Measurements from ENCODE around the gene CCNDBP1.
A peak's percentile ranks its signal among the peaks of the same experiment; 100 is the strongest.

The CCNDBP1 gene

GRCh38 chr15:43185157-43186002, at the start of gene CCNDBP1:
TSS of gene CCNDBP1 (plus strand) at chr15:43185403. CDS start at chr15:43185499, 96 bp downstream.
- H3K27ac ChIP-seq = no peak within 1 kb of the TSS
- no peak for DNase-seq (ENCODE audit: low read depth, low spot score)
- TF ChIP-seq FOXP2 (optimal IDR thresholded peaks at IDR 0.05; ENCODE audit: control extremely low read depth, extremely low read length, insufficient read depth) (peak; percentile 43), EZH2 (IDR thresholded peaks at IDR 0.05) (no peak), POLR2AphosphoS5 (IDR thresholded peaks at IDR 0.05; ENCODE audit: borderline replicate concordance, low read depth, low read length) (peak; percentile 41; the same call in 1 of the 2 replicates)
- H3K4me3 ChIP-seq = peak within 1 kb of the TSS; percentile 76
- no peaks in the 10 kb centered on the region for H3K9me3 ChIP-seq (ENCODE audit: low read depth, low read length)
- H3K9ac ChIP-seq (ENCODE audit: insufficient read length) = peak within 1 kb of the TSS; percentile 59
- H3K36me3 ChIP-seq (ENCODE audit: insufficient read depth, low read length) = no peaks in the 10 kb centered on the region

- no peak overlapping the region for H3K27ac ChIP-seq
- no peak overlapping the region for H3K9ac ChIP-seq (ENCODE audit: insufficient read length)
- no peaks in the 10 kb centered on the region for H3K36me3 ChIP-seq (ENCODE audit: insufficient read depth, low read length)
- DNase-seq (ENCODE audit: low read depth, low spot score) = no peak
- TF ChIP-seq EZH2 (IDR thresholded peaks at IDR 0.05) (no peak), POLR2AphosphoS5 (IDR thresholded peaks at IDR 0.05; ENCODE audit: borderline replicate concordance, low read depth, low read length) (no peak), FOXP2 (optimal IDR thresholded peaks at IDR 0.05; ENCODE audit: control extremely low read depth, extremely low read length, insufficient read depth) (no peak)
- H3K4me3 ChIP-seq = no peak overlapping the region
- no peaks in the 10 kb centered on the region for H3K9me3 ChIP-seq (ENCODE audit: low read depth, low read length)
Observed at GRCh38 chr15:43143203-43143941, 41.8 kb upstream of the CCNDBP1 start.

GRCh38 chr15:43144512-43144911, 40.7 kb upstream of the CCNDBP1 start:
- H3K9ac ChIP-seq (ENCODE audit: insufficient read length) = no peak overlapping the region
- no peaks in the 10 kb centered on the region for H3K36me3 ChIP-seq (ENCODE audit: insufficient read depth, low read length)
- no peak overlapping the region for H3K27ac ChIP-seq
- no peak overlapping the region for H3K4me3 ChIP-seq
- no peaks in the 10 kb centered on the region for H3K9me3 ChIP-seq (ENCODE audit: low read depth, low read length)
- DNase-seq (ENCODE audit: low read depth, low spot score) = no peak
- TF ChIP-seq FOXP2 (optimal IDR thresholded peaks at IDR 0.05; ENCODE audit: control extremely low read depth, extremely low read length, insufficient read depth) (no peak), EZH2 (IDR thresholded peaks at IDR 0.05) (no peak), POLR2AphosphoS5 (IDR thresholded peaks at IDR 0.05; ENCODE audit: borderline replicate concordance, low read depth, low read length) (no peak)

GRCh38 chr15:43146184-43146583, 39.0 kb upstream of the CCNDBP1 start:
- Histone ChIP-seq H3K9me3 (ENCODE audit: low read depth, low read length) (no peaks in the 10 kb centered on the region), H3K4me3 (no peak overlapping the region), H3K27ac (no peak overlapping the region), H3K9ac (ENCODE audit: insufficient read length) (no peak overlapping the region), H3K36me3 (ENCODE audit: insufficient read depth, low read length) (no peaks in the 10 kb centered on the region)
- TF ChIP-seq FOXP2 (optimal IDR thresholded peaks at IDR 0.05; ENCODE audit: control extremely low read depth, extremely low read length, insufficient read depth) (no peak), POLR2AphosphoS5 (IDR thresholded peaks at IDR 0.05; ENCODE audit: borderline replicate concordance, low read depth, low read length) (no peak), EZH2 (IDR thresholded peaks at IDR 0.05) (no peak)
- DNase-seq (ENCODE audit: low read depth, low spot score) = no peak

- Histone ChIP-seq H3K4me3 (no peak overlapping the region), H3K36me3 (ENCODE audit: insufficient read depth, low read length) (no peaks in the 10 kb centered on the region), H3K27ac (no peak overlapping the region), H3K9me3 (ENCODE audit: low read depth, low read length) (no peaks in the 10 kb centered on the region), H3K9ac (ENCODE audit: insufficient read length) (no peak overlapping the region)
- no peak for DNase-seq (ENCODE audit: low read depth, low spot score)
- TF ChIP-seq EZH2 (IDR thresholded peaks at IDR 0.05) = no peak
- no peak for TF ChIP-seq POLR2AphosphoS5 (IDR thresholded peaks at IDR 0.05; ENCODE audit: borderline replicate concordance, low read depth, low read length)
- TF ChIP-seq FOXP2 (optimal IDR thresholded peaks at IDR 0.05; ENCODE audit: control extremely low read depth, extremely low read length, insufficient read depth) = no peak
Observed at GRCh38 chr15:43150191-43150929, 34.8 kb upstream of the CCNDBP1 start.

- DNase-seq (ENCODE audit: low read depth, low spot score) = no peak
- no peaks in the 10 kb centered on the region for H3K36me3 ChIP-seq (ENCODE audit: insufficient read depth, low read length)
- H3K27ac ChIP-seq = no peak overlapping the region
- H3K9me3 ChIP-seq (ENCODE audit: low read depth, low read length) = no peaks in the 10 kb centered on the region
- TF ChIP-seq EZH2 (IDR thresholded peaks at IDR 0.05) (no peak), FOXP2 (optimal IDR thresholded peaks at IDR 0.05; ENCODE audit: control extremely low read depth, extremely low read length, insufficient read depth) (no peak), POLR2AphosphoS5 (IDR thresholded peaks at IDR 0.05; ENCODE audit: borderline replicate concordance, low read depth, low read length) (no peak)
- no peak overlapping the region for H3K4me3 ChIP-seq
- no peak overlapping the region for H3K9ac ChIP-seq (ENCODE audit: insufficient read length)
Observed at GRCh38 chr15:43151688-43152087, 33.5 kb upstream of the CCNDBP1 start.

- Histone ChIP-seq H3K9ac (ENCODE audit: insufficient read length) (no peak overlapping the region), H3K9me3 (ENCODE audit: low read depth, low read length) (no peaks in the 10 kb centered on the region), H3K36me3 (ENCODE audit: insufficient read depth, low read length) (no peaks in the 10 kb centered on the region), H3K4me3 (no peak overlapping the region), H3K27ac (no peak overlapping the region)
- no peak for DNase-seq (ENCODE audit: low read depth, low spot score)
- no peak for TF ChIP-seq FOXP2 (optimal IDR thresholded peaks at IDR 0.05; ENCODE audit: control extremely low read depth, extremely low read length, insufficient read depth)
- no peak for TF ChIP-seq EZH2 (IDR thresholded peaks at IDR 0.05)
- no peak for TF ChIP-seq POLR2AphosphoS5 (IDR thresholded peaks at IDR 0.05; ENCODE audit: borderline replicate concordance, low read depth, low read length)
Observed at GRCh38 chr15:43153269-43153668, 31.9 kb upstream of the CCNDBP1 start.
